ENCODE data around the gene CCDC187. TPM values are rescaled to one million over a fixed set of nuclear protein-coding genes. Genes with fewer than 3 reads are reported as not detected.

The CCDC187 gene
- total RNA-seq, 1 donor from 2014 or later = not detected

GRCh38 chr9:136309806-136310220 is 5.9 kb upstream of the CCDC187 start:
- no peak for TF ChIP-seq POLR2A (IDR thresholded peaks at IDR 0.05)
- TF ChIP-seq CTCF (IDR thresholded peaks at IDR 0.05) = no peak
- TF ChIP-seq POLR2AphosphoS5 (IDR thresholded peaks at IDR 0.05; ENCODE audit: insufficient read depth in 1 of 2, low read depth in 1 of 2) = no peak

GRCh38 chr9:136309101-136309801 is 5.4 kb upstream of the CCDC187 start:
- Histone ChIP-seq H3K4me3 (no peak overlapping the region), H3K4me1 (no peaks in the 10 kb centered on the region), H3K9me3 (no peaks in the 10 kb centered on the region), H3K36me3 (no peaks in the 10 kb centered on the region), H3K27ac (no peak overlapping the region), H3K27me3 (no peaks in the 10 kb centered on the region)
- intact Hi-C loops (cut with DNase I) = no loop called here
- TF ChIP-seq CTCF (IDR thresholded peaks at IDR 0.05) (no peak), POLR2A (IDR thresholded peaks at IDR 0.05) (no peak), POLR2AphosphoS5 (IDR thresholded peaks at IDR 0.05; ENCODE audit: insufficient read depth in 1 of 2, low read depth in 1 of 2) (no peak)
- DNase-seq (ENCODE audit: extremely low spot score in 2 of 2) = no peak

More at GRCh38 chr9:136309806-136310220, 5.9 kb upstream of the CCDC187 start:
- Histone ChIP-seq H3K4me1 (no peaks in the 10 kb centered on the region), H3K27me3 (no peaks in the 10 kb centered on the region), H3K27ac (no peak overlapping the region), H3K36me3 (no peaks in the 10 kb centered on the region), H3K4me3 (no peak overlapping the region), H3K9me3 (no peaks in the 10 kb centered on the region)
- intact Hi-C loops (cut with DNase I) = loop anchor here (10.0 kb wide), 2 partner anchors 55 to 95 kb away; partner anchors contain the start of genes DNLZ and SNAPC4
- no peak for DNase-seq (ENCODE audit: extremely low spot score in 2 of 2)

GRCh38 chr9:136308702-136309053 is 4.8 kb upstream of the CCDC187 start:
- no peak overlapping the region for H3K4me3 ChIP-seq
- DNase-seq (ENCODE audit: extremely low spot score in 2 of 2) = no peak
- no peaks in the 10 kb centered on the region for H3K36me3 ChIP-seq
- no peaks in the 10 kb centered on the region for H3K27me3 ChIP-seq
- H3K27ac ChIP-seq = no peak overlapping the region
- H3K4me1 ChIP-seq = no peaks in the 10 kb centered on the region
- TF ChIP-seq POLR2AphosphoS5 (IDR thresholded peaks at IDR 0.05; ENCODE audit: insufficient read depth in 1 of 2, low read depth in 1 of 2) (no peak), CTCF (IDR thresholded peaks at IDR 0.05) (no peak), POLR2A (IDR thresholded peaks at IDR 0.05) (no peak)
- intact Hi-C loops (cut with DNase I) = no loop called here
- H3K9me3 ChIP-seq = no peaks in the 10 kb centered on the region

- intact Hi-C loops (cut with DNase I) = no loop called here
Measured at GRCh38 chr9:136308006-136308701, 4.3 kb upstream of the CCDC187 start.

More at GRCh38 chr9:136308006-136308701, 4.3 kb upstream of the CCDC187 start:
- Histone ChIP-seq H3K27me3 (no peaks in the 10 kb centered on the region), H3K4me1 (no peaks in the 10 kb centered on the region), H3K36me3 (no peaks in the 10 kb centered on the region), H3K27ac (no peak overlapping the region), H3K9me3 (no peaks in the 10 kb centered on the region), H3K4me3 (no peak overlapping the region)
- TF ChIP-seq POLR2A (IDR thresholded peaks at IDR 0.05) = no peak
- TF ChIP-seq POLR2AphosphoS5 (IDR thresholded peaks at IDR 0.05; ENCODE audit: insufficient read depth in 1 of 2, low read depth in 1 of 2) = no peak
- no peak for TF ChIP-seq CTCF (IDR thresholded peaks at IDR 0.05)
- no peak for DNase-seq (ENCODE audit: extremely low spot score in 2 of 2)
